ENCODE data around the gene FOXP3.

FOXP3 gene

GRCh38 chrX:49273181-49273727, 8.7 kb upstream of the FOXP3 start:
- DNase-seq: peak; percentile 47

- peak; percentile 60 for DNase-seq
Observed at GRCh38 chrX:49272421-49272820, 7.9 kb upstream of the FOXP3 start.

- no peak for DNase-seq
Observed at GRCh38 chrX:49271341-49271740, 6.8 kb upstream of the FOXP3 start.

- DNase-seq: no peak
Observed at GRCh38 chrX:49270249-49270921, 5.9 kb upstream of the FOXP3 start.

GRCh38 chrX:49269767-49270248, 5.3 kb upstream of the FOXP3 start, which contains the start of gene PPP1R3F:
Gene PPP1R3F (plus strand): TSS chrX:49269793. CDS start chrX:49269870, 77 bp downstream.
- DNase-seq: no peak

GRCh38 chrX:49269010-49269766, 4.7 kb upstream of the FOXP3 start:
- peak; percentile 95 for DNase-seq

- DNase-seq: no peak
Observed at GRCh38 chrX:49268702-49269009, 4.1 kb upstream of the FOXP3 start.

- no peak for DNase-seq
Observed at GRCh38 chrX:49266523-49267445, 2.3 kb upstream of the FOXP3 start.

- DNase-seq: no peak
Observed at GRCh38 chrX:49263631-49264030, 879 bp downstream of the FOXP3 start.

- no peak for DNase-seq
Observed at GRCh38 chrX:49262603-49263002, 1.9 kb downstream of the FOXP3 start.

GRCh38 chrX:49260221-49260985, 4.1 kb downstream of the FOXP3 start:
- DNase-seq: no peak

GRCh38 chrX:49258749-49259124, 5.8 kb downstream of the FOXP3 start:
- DNase-seq: no peak

- peak; percentile 56 for DNase-seq
Observed at GRCh38 chrX:49257846-49258748, 6.4 kb downstream of the FOXP3 start.

- DNase-seq: no peak
Observed at GRCh38 chrX:49257074-49257790, 7.3 kb downstream of the FOXP3 start.

- no peak for DNase-seq
Observed at GRCh38 chrX:49256268-49256995, 8.1 kb downstream of the FOXP3 start.

- DNase-seq: no peak
Observed at GRCh38 chrX:49254639-49255038, 9.9 kb downstream of the FOXP3 start.

GRCh38 chrX:49251325-49251724, 13.2 kb downstream of the FOXP3 start:
- no peak for DNase-seq

- DNase-seq: no peak
Observed at GRCh38 chrX:49250578-49250977, 13.9 kb downstream of the FOXP3 start.

GRCh38 chrX:49250066-49250465, 14.4 kb downstream of the FOXP3 start:
- no peak for DNase-seq

- no peak for DNase-seq
Observed at GRCh38 chrX:49249616-49250015, 14.9 kb downstream of the FOXP3 start.

Data from CD4-positive, alpha-beta T cell treated with Interleukin-6 for 4 hours (primary cell).